SU-DHL-6 (cell line): ENCODE results near the gene LFNG.

Experiments
- CTCF ChIP-seq: fragments of 200-600 bp; sonication (generic); IDR thresholded peaks from one replicate; pipeline ENCODE4 v1.5.1; 2017; ENCODE audit warnings: antibody characterized with exemption, mild to moderate bottlenecking, low read length, moderate library complexity; ENCODE audit not compliant: insufficient read depth, poor library complexity, severe bottlenecking
- EZH2phosphoT487 ChIP-seq: fragments of 200-600 bp; sonication (generic), shearing (Covaris generic); conservative IDR thresholded peaks from 2 replicates; pipeline ENCODE4 v1.6.1; 2018; ENCODE audit warnings: mild to moderate bottlenecking, antibody characterized with exemption, low read length, moderate library complexity, mixed read lengths

GRCh38 chr7:2509298-2509906 is 10.2 kb upstream of the LFNG start:
- TF ChIP-seq CTCF (no peak), EZH2phosphoT487 (no peak)
